Stomach smooth muscle (tissue), 2 donors: ENCODE data around the gene TMEM200B.
"Not testable (repeated sequence)": the region's sequence is repeated elsewhere in the genome, so short reads cannot be mapped to it uniquely, and the experiment has no call there.

ENCODE experiments used
- H3K27ac ChIP-seq: one replicate; pipeline ENCODE4 v1.7.0; 2013; ENCODE audit warnings: mild to moderate bottlenecking, low read length, inconsistent platforms
- H3K27me3 ChIP-seq, 2 donors: one replicate each; pipeline ENCODE4 v1.7.0; 2013; ENCODE audit warnings: low read length in 2 of 2; ENCODE audit not compliant: insufficient read depth in 2 of 2, control insufficient read depth in 1 of 2
- H3K36me3 ChIP-seq, 2 donors: one replicate each; pipeline ENCODE4 v1.7.0; 2013; ENCODE audit warnings: low read length in 2 of 2; ENCODE audit not compliant: control insufficient read depth in 2 of 2, insufficient read depth in 2 of 2
- H3K4me1 ChIP-seq: one replicate; pipeline ENCODE4 v1.7.0; 2013; ENCODE audit warnings: low read length; ENCODE audit not compliant: control insufficient read depth, insufficient read depth
- H3K4me3 ChIP-seq, 2 donors: one replicate each; pipeline ENCODE4 v1.7.0; 2013; ENCODE audit warnings: low read length in 2 of 2
- H3K9ac ChIP-seq, 2 donors: one replicate each; pipeline ENCODE4 v1.7.0; 2013; ENCODE audit warnings: low read length in 2 of 2, mild to moderate bottlenecking in 1 of 2
- H3K9me3 ChIP-seq, 2 donors: one replicate each; pipeline ENCODE4 v1.7.0; 2013; ENCODE audit warnings: low read length in 2 of 2; ENCODE audit not compliant: control insufficient read depth in 2 of 2
- donor health status: healthy.
- donor health status: Pancreatic carcinoma.

The TMEM200B gene

DNA sequence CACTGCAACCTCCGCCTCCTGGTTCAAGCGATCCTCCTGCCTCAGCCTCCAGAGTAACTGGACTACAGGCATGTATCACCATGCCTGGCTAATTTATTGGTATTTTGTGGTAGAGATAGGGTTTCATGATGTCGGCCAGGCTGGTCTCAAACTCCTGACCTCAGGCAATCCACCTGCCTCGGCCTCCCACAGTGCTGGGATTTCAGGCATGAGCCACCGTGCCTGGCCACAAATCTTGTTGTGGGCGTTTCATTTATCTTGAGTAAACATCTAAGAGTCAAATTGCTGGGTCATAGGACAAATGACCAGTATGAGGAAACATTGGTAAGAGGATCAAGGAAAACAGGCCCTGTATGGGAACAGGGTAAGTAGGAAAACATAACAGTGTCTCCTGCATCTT lies 17.9 kb downstream of the TMEM200B start:
- H3K4me3 ChIP-seq, result no peak overlapping the region
- H3K4me1 ChIP-seq, result no peaks in the 10 kb centered on the region

DNA sequence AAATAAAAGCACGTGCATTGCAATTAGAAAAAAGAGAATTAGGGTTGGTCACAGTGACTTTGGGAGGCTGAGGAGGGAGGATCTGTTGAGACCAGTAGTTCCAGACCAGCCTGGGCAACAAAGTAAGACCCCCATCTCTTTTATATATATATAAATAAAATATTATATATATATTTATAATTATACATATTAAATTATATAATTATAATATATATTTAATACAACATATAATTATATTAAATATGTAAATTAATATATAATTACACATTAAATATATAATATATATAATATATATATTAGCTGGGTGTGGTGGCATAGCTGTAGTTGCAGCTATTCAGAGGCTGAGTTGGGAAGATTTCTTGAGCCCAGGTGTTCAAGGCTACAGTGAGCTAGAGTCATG lies 23.2 kb downstream of the TMEM200B start:
- no peaks in the 10 kb centered on the region for H3K27me3 ChIP-seq
- H3K9me3 ChIP-seq, result no peaks in the 10 kb centered on the region
- no peak overlapping the region for H3K4me3 ChIP-seq
- no peak overlapping the region for H3K9ac ChIP-seq
- no peak overlapping the region for H3K27ac ChIP-seq
- no peaks in the 10 kb centered on the region for H3K4me1 ChIP-seq
- no peaks in the 10 kb centered on the region for H3K36me3 ChIP-seq

More for the DNA sequence above, 17.9 kb downstream of the TMEM200B start:
- H3K9me3 ChIP-seq, result no peaks in the 10 kb centered on the region
- no peak overlapping the region for H3K27ac ChIP-seq
- H3K36me3 ChIP-seq, result no peaks in the 10 kb centered on the region
- no peak overlapping the region for H3K9ac ChIP-seq
- no peaks in the 10 kb centered on the region for H3K27me3 ChIP-seq

DNA sequence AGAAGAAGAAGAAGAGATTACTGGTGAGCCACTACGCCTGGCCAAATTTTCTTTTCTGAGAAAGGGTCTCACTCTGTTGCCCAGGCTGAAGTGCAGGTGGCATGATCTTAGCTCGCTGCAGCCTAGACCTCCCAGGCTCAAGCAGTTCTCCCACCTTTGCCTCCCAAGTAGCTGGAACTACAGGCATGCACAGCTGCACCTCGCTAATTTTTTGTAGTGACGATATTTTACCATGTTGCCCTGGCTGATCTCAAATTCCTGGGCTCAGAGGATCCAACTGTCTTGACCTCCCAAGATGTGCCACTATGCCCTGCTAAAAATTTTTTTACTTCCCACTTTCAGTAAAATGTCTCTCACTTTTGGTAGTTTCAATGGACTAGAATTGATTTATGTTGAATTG lies 24.4 kb downstream of the TMEM200B start:
- Histone ChIP-seq H3K27ac (no peak overlapping the region), H3K4me1 (no peaks in the 10 kb centered on the region), H3K9ac (no peak overlapping the region), H3K4me3 (no peak overlapping the region), H3K27me3 (no peaks in the 10 kb centered on the region), H3K36me3 (peaks cover 0 to 2% of the 10 kb centered on the region in 2 donors), H3K9me3 (no peaks in the 10 kb centered on the region)

DNA sequence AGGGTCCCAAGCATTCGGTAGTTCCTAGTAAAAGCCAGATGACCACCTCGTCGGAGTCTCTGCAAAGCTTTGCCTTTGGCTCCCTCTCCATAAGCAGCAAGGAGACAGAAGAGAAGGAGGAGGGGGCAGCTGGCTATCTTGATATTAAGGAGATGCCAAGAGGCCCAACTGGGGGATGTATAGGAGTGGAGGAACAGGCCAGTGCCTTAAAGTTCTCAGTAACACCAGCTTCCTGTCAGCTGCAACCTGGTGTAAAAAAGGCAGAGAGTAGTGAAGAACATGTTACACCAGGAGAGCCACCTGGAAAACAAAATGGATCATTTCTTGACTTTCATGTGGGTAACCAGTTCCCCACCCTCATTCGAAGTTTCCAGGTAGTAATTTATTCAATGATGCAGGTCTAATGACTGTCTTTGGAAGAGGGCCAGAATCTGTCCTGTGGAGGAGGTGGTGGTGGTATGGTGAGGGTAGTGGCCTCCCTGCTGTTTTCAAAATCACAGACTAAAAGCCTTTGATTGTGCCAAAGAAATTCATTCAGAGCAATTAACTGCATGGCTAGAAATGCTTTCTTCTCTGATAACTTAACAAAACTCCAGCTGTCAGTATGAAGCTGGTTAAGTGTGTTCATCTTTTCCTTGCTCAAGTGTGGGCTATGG lies 27.3 kb downstream of the TMEM200B start:
- Histone ChIP-seq H3K27me3 (no peaks in the 10 kb centered on the region), H3K4me3 (no peak overlapping the region), H3K27ac (no peak overlapping the region), H3K9me3 (no peaks in the 10 kb centered on the region), H3K4me1 (no peaks in the 10 kb centered on the region), H3K9ac (no peak overlapping the region), H3K36me3 (peaks cover 0 to 2% of the 10 kb centered on the region in 2 donors)

DNA sequence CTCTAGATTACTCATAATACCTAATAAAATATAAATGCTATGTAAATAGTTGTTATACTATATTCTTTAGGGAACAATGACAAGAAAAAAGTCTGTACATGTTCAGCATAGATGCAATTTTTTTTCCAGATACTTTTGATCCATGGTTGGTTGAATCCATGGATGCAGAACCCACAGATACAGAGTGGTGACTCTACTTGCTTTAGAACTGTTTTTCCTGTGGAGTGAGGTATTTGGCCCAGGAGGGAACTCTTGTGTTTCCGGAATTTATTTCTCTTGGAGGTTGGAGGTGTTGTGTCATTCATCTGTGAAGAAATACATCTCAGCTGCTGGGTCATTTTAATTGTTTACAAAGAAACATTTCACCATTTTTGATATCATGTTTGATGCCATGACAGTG lies 28.7 kb downstream of the TMEM200B start:
- Histone ChIP-seq H3K36me3 (peaks cover 0 to 2% of the 10 kb centered on the region in 2 donors), H3K27ac (no peak overlapping the region), H3K27me3 (no peaks in the 10 kb centered on the region), H3K9ac (no peak overlapping the region), H3K9me3 (no peaks in the 10 kb centered on the region), H3K4me3 (no peak overlapping the region), H3K4me1 (no peaks in the 10 kb centered on the region)

DNA sequence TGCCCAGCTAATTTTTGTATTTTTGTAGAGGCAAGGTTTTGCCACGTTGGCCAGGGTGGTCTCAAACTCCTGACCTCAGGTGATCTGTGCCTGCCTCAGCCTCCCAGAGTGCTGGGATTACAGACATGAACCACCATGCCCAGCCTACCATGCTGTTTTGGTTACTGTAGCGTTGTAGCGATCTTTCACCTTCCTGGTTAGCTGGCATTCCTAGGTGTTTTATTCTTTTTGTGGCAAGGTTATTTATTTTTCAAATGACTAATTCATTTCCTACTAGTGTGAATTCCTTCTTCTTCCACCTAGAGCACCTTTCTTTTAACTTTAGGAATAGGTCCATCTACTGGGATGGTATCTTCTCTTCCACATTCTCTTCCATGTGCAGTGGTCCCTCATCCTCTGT lies 29.3 kb downstream of the TMEM200B start:
- Histone ChIP-seq H3K9ac (no peak overlapping the region), H3K27me3 (no peaks in the 10 kb centered on the region), H3K9me3 (no peaks in the 10 kb centered on the region), H3K4me1 (no peaks in the 10 kb centered on the region), H3K36me3 (peaks cover 0 to 2% of the 10 kb centered on the region in 2 donors), H3K27ac (no peak overlapping the region), H3K4me3 (no peak overlapping the region)

DNA sequence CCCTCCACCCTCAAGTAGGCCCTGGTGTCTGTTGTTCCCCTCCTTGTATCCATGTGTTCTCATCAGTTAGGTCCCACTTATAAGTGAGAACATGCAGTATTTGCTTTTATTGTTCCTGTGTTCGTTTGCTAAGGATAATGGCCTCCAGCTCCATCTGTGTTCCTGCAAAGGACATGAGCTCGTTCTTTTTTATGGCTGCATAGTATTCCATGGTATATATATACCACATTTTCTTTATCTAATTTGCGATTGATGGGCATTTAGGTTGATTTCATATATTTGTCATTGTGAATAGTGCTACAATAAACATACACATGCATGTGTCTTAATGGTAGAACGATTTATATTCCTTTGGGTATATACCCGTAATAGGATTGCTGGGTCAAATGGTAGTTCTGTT lies 31.0 kb downstream of the TMEM200B start:
- not testable (repeated sequence) for H3K27ac ChIP-seq, H3K4me3 ChIP-seq, H3K4me1 ChIP-seq, H3K9me3 ChIP-seq, H3K36me3 ChIP-seq, H3K9ac ChIP-seq, H3K27me3 ChIP-seq

DNA sequence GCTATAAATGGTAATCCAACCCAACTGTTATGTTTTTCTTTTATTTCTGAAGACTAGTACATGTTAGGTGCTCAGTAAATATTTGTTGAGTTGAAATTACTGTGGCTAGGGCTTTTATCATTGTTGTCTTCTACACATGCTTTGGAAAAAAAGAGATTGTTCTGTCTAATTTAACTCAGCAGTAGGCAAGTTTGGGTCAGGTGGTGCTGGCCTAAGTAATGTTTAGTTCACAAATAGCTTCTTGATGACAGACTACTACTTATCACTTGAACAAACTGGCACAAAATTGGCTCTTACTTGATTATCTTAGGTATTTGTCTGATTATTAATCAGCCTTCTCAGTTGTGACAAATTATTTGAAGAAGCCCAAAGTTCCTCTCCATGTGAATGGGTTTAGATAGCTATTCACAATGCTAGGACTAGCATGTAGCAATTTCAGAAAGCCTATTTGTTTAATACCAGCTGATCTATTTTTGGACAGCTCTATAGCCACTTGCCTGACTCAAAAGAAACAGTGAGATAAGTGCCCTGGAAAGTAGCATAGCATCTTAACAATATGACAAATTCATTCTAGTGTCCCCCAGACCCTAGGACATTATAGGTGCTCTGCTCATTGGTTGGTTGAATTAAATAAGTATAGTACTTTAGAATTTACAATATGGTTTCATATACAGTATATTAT lies 32.6 kb downstream of the TMEM200B start:
- Histone ChIP-seq H3K4me3 (no peak overlapping the region), H3K9me3 (no peaks in the 10 kb centered on the region)

DNA sequence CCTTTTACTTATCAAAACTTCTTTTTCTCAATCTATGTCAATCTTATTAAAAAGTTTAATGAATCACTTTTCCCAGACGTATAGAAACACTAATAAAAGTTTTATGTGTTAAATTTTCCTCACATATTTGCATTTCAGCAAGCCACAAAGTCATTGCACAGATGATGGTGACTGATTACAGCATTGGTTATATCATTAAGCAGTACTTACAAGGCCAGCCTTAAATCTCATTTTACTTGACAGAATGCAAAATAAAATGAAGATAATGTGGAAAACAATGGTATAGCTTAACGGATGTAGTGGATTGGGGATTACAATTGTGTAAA lies 39.5 kb downstream of the TMEM200B start:
- no peaks in the 10 kb centered on the region for H3K4me1 ChIP-seq
- H3K27me3 ChIP-seq, result no peaks in the 10 kb centered on the region
- no peaks in the 10 kb centered on the region for H3K9me3 ChIP-seq
- no peak overlapping the region for H3K9ac ChIP-seq
- no peak overlapping the region for H3K4me3 ChIP-seq
- H3K27ac ChIP-seq, result no peak overlapping the region
- H3K36me3 ChIP-seq, result no peaks in the 10 kb centered on the region

More for the DNA sequence above, 32.6 kb downstream of the TMEM200B start:
- H3K27ac ChIP-seq, result no peak overlapping the region
- no peaks in the 10 kb centered on the region for H3K4me1 ChIP-seq
- H3K36me3 ChIP-seq, result peaks cover 0 to 2% of the 10 kb centered on the region in 2 donors
- no peak overlapping the region for H3K9ac ChIP-seq
- no peaks in the 10 kb centered on the region for H3K27me3 ChIP-seq

DNA sequence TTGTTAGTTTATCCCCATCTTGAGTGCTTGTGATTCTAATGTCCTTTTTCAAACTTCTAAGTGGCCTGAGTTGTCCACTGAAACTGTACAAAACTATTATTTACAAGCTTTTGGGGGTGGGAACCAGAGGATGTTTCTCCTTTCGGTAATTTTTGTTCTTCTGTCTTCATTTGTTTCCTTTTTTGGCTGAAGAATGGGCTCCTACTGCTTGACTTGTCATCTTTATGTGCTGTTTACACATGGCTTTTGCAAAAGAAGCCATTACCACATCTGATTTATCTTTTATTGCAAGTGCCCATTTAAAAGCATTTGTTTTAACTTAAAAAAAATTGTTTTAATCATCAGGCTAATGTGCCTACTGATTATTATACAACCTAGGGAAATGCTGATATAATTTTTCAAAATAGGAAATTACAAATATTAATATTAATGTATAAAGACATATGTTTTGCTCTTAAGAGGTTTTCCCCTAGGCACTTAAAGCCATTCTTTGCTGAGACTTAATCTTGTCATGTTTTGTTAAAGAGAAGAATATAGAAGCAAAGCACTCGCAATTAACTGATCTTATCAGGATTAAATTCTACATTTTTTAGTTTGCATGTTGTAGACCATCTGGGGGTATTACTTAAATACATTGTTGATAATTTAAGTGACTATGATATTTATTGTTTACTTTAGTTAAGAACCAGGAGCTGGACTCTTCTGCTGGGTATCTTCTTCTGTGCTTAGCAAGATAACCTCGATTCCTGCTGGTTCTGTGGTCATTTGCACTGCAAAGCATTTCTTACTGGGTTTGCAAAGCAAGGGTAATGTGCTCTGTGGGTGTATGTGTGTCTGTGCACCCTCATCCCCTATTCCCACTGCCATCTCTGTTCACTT lies 40.1 kb downstream of the TMEM200B start:
- H3K27ac ChIP-seq, result no peak overlapping the region

More for the DNA sequence above, 40.1 kb downstream of the TMEM200B start:
- Histone ChIP-seq H3K9me3 (no peaks in the 10 kb centered on the region), H3K36me3 (no peaks in the 10 kb centered on the region), H3K27me3 (no peaks in the 10 kb centered on the region), H3K9ac (no peak overlapping the region), H3K4me1 (no peaks in the 10 kb centered on the region), H3K4me3 (no peak overlapping the region)
